ENCODE measurements around the gene HNRNPA0.

HNRNPA0 gene

GRCh38 chr5:137705106-137705505 lies 49.1 kb downstream of the HNRNPA0 start:
- Histone ChIP-seq H3K27ac (ENCODE audit: low read length) (no peak overlapping the region), H2AFZ (ENCODE audit: low read depth, low read length) (no peak overlapping the region), H3K36me3 (replicated peaks; ENCODE audit: low read depth, low read length) (no peaks in the 10 kb centered on the region), H3K4me3 (ENCODE audit: low read length) (no peak overlapping the region), H3K79me2 (ENCODE audit: low read length) (no peaks in the 10 kb centered on the region), H3K9ac (ENCODE audit: low read length) (no peak overlapping the region), H4K20me1 (ENCODE audit: insufficient read depth, low read length) (no peaks in the 10 kb centered on the region), H3K4me2 (ENCODE audit: low read length) (no peak overlapping the region), H3K9me3 (ENCODE audit: insufficient read depth, low read length) (no peaks in the 10 kb centered on the region), H3K27me3 (ENCODE audit: low read depth, low read length) (no peaks in the 10 kb centered on the region), H3K4me1 (ENCODE audit: low read length) (no peaks in the 10 kb centered on the region)
- no peak for TF ChIP-seq EZH2phosphoT487 (IDR thresholded peaks at IDR 0.05; ENCODE audit: low read depth)
- TF ChIP-seq, protein P1, sequence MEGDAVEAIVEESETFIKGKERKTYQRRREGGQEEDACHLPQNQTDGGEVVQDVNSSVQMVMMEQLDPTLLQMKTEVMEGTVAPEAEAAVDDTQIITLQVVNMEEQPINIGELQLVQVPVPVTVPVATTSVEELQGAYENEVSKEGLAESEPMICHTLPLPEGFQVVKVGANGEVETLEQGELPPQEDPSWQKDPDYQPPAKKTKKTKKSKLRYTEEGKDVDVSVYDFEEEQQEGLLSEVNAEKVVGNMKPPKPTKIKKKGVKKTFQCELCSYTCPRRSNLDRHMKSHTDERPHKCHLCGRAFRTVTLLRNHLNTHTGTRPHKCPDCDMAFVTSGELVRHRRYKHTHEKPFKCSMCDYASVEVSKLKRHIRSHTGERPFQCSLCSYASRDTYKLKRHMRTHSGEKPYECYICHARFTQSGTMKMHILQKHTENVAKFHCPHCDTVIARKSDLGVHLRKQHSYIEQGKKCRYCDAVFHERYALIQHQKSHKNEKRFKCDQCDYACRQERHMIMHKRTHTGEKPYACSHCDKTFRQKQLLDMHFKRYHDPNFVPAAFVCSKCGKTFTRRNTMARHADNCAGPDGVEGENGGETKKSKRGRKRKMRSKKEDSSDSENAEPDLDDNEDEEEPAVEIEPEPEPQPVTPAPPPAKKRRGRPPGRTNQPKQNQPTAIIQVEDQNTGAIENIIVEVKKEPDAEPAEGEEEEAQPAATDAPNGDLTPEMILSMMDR (IDR thresholded peaks at IDR 0.05; ENCODE audit: low read depth, low read length), result no peak

- no peaks in the 10 kb centered on the region for H3K9me3 ChIP-seq (ENCODE audit: insufficient read depth, low read length)
- no peaks in the 10 kb centered on the region for H3K27me3 ChIP-seq (ENCODE audit: low read depth, low read length)
- no peaks in the 10 kb centered on the region for H4K20me1 ChIP-seq (ENCODE audit: insufficient read depth, low read length)
- H3K36me3 ChIP-seq (replicated peaks; ENCODE audit: low read depth, low read length), result no peaks in the 10 kb centered on the region
- no peaks in the 10 kb centered on the region for H3K79me2 ChIP-seq (ENCODE audit: low read length)
- no peak overlapping the region for H3K27ac ChIP-seq (ENCODE audit: low read length)
- no peak overlapping the region for H2AFZ ChIP-seq (ENCODE audit: low read depth, low read length)
- H3K4me1 ChIP-seq (ENCODE audit: low read length), result no peaks in the 10 kb centered on the region
- H3K4me3 ChIP-seq (ENCODE audit: low read length), result no peak overlapping the region
- TF ChIP-seq, protein P1 (IDR thresholded peaks at IDR 0.05; ENCODE audit: low read depth, low read length), result no peak
- no peak for TF ChIP-seq EZH2phosphoT487 (IDR thresholded peaks at IDR 0.05; ENCODE audit: low read depth)
- H3K9ac ChIP-seq (ENCODE audit: low read length), result no peak overlapping the region
- no peak overlapping the region for H3K4me2 ChIP-seq (ENCODE audit: low read length)
Observed at GRCh38 chr5:137703565-137703964, 50.6 kb downstream of the HNRNPA0 start.

GRCh38 chr5:137700282-137700680 lies 53.9 kb downstream of the HNRNPA0 start:
- no peak overlapping the region for H2AFZ ChIP-seq (ENCODE audit: low read depth, low read length)

GRCh38 chr5:137699336-137700281 lies 54.6 kb downstream of the HNRNPA0 start:
- no peak overlapping the region for H3K9ac ChIP-seq (ENCODE audit: low read length)
- H3K4me3 ChIP-seq (ENCODE audit: low read length), result no peak overlapping the region
- no peaks in the 10 kb centered on the region for H3K79me2 ChIP-seq (ENCODE audit: low read length)
- H3K27me3 ChIP-seq (ENCODE audit: low read depth, low read length), result no peaks in the 10 kb centered on the region
- H3K27ac ChIP-seq (ENCODE audit: low read length), result no peak overlapping the region
- TF ChIP-seq, protein P1 (IDR thresholded peaks at IDR 0.05; ENCODE audit: low read depth, low read length), result no peak
- TF ChIP-seq EZH2phosphoT487 (IDR thresholded peaks at IDR 0.05; ENCODE audit: low read depth), result no peak
- peaks cover 5% of the 10 kb centered on the region; the same call in 1 of the 2 replicates for H3K4me1 ChIP-seq (ENCODE audit: low read length)
- no peaks in the 10 kb centered on the region for H4K20me1 ChIP-seq (ENCODE audit: insufficient read depth, low read length)
- H3K36me3 ChIP-seq (replicated peaks; ENCODE audit: low read depth, low read length), result no peaks in the 10 kb centered on the region
- H3K4me2 ChIP-seq (ENCODE audit: low read length), result no peak overlapping the region
- H3K9me3 ChIP-seq (ENCODE audit: insufficient read depth, low read length), result no peaks in the 10 kb centered on the region
- H2AFZ ChIP-seq (ENCODE audit: low read depth, low read length), result no peak overlapping the region

More at GRCh38 chr5:137700282-137700680, 53.9 kb downstream of the HNRNPA0 start:
- no peak overlapping the region for H3K4me2 ChIP-seq (ENCODE audit: low read length)
- H3K9me3 ChIP-seq (ENCODE audit: insufficient read depth, low read length), result no peaks in the 10 kb centered on the region
- H3K27ac ChIP-seq (ENCODE audit: low read length), result no peak overlapping the region
- no peak overlapping the region for H3K9ac ChIP-seq (ENCODE audit: low read length)
- H3K79me2 ChIP-seq (ENCODE audit: low read length), result no peaks in the 10 kb centered on the region
- H3K27me3 ChIP-seq (ENCODE audit: low read depth, low read length), result no peaks in the 10 kb centered on the region
- H3K4me1 ChIP-seq (ENCODE audit: low read length), result peaks cover 5% of the 10 kb centered on the region; the same call in 1 of the 2 replicates
- no peaks in the 10 kb centered on the region for H3K36me3 ChIP-seq (replicated peaks; ENCODE audit: low read depth, low read length)
- H4K20me1 ChIP-seq (ENCODE audit: insufficient read depth, low read length), result no peaks in the 10 kb centered on the region
- no peak for TF ChIP-seq EZH2phosphoT487 (IDR thresholded peaks at IDR 0.05; ENCODE audit: low read depth)
- TF ChIP-seq, protein P1 (IDR thresholded peaks at IDR 0.05; ENCODE audit: low read depth, low read length), result no peak
- no peak overlapping the region for H3K4me3 ChIP-seq (ENCODE audit: low read length)

Measured in OCI-LY3 (cell line).